ENCODE data around the gene RNASE1. TPM values are rescaled to one million over a fixed set of nuclear protein-coding genes. Genes with fewer than 3 reads are reported as not detected.
"Not testable (repeated sequence)": the region's sequence is repeated elsewhere in the genome, so short reads cannot be mapped to it uniquely, and the experiment has no call there.

The RNASE1 gene
- polyA plus RNA-seq, 1 experiment, result not detected

GRCh38 chr14:20827326-20827725 is 24.7 kb upstream of the RNASE1 start:
- no peak for DNase-seq (ENCODE audit: low read depth)
- TF ChIP-seq CTCF (IDR thresholded peaks at IDR 0.05; ENCODE audit: insufficient read depth, low read depth, low read length), result no peak
- Histone ChIP-seq H3K27me3 (ENCODE audit: control insufficient read depth, insufficient read depth, low read length) (no peaks in the 10 kb centered on the region), H3K4me3 (ENCODE audit: low read depth, low read length) (no peak overlapping the region), H3K36me3 (ENCODE audit: control insufficient read depth, insufficient read depth, low read length) (no peaks in the 10 kb centered on the region)
- POLR2A ChIA-PET, result no interaction called here
- CTCF ChIA-PET, result no interaction called here

DNA sequence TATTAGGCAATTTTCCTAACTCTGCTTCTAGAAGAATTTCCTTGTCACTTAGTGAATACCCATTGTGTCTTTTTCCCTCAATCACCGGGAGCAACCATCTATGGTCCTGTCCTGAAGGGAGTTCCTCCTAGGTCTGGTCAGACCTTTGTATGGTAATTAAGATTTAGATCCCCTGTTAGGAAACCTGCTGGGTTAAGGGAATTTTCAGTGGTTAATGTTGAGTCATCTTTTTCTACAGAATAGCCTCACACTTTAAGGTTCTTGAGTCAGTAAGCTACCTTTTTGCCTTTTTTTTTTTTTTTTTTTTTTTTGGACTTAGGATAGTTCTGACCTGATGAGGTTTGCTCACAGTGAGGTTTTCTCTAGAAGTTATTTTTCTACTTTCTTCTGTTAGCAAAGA is 24.0 kb upstream of the RNASE1 start:
- H3K27me3 ChIP-seq (ENCODE audit: control insufficient read depth, insufficient read depth, low read length); H3K36me3 ChIP-seq (ENCODE audit: control insufficient read depth, insufficient read depth, low read length); H3K4me3 ChIP-seq (ENCODE audit: low read depth, low read length); POLR2A ChIA-PET; DNase-seq (ENCODE audit: low read depth): not testable (repeated sequence)
- CTCF ChIA-PET, result interaction anchor here (0.7 kb wide), 1 partner anchor 22 kb away, joined by 4 read pairs; no protein-coding TSS in a partner anchor

DNA sequence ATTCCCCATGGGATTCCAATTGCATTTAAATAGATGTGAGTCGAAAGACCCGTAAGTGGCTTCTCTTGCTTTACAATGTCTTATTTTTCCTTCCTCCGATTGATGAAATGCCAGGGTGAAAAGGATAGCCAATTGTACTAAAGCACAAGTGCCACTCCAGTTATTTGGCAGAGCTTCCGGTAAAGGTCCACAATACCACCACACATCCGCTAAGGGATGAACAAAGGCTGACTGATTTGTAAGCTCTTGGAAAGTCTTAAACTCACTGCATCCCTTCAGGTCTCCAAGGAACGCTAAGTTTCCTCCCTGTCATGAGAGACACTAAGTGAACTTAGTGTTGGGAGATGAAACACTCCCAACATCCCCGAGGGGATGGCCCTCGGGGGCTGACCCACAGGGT is 21.2 kb upstream of the RNASE1 start:
- ChIA-PET CTCF (interaction anchor here (1.2 kb wide), 1 partner anchor 11 kb away, joined by 3 read pairs; no protein-coding TSS in a partner anchor), POLR2A (no interaction called here)
- Histone ChIP-seq H3K4me3 (ENCODE audit: low read depth, low read length) (no peak overlapping the region), H3K36me3 (ENCODE audit: control insufficient read depth, insufficient read depth, low read length) (no peaks in the 10 kb centered on the region), H3K27me3 (ENCODE audit: control insufficient read depth, insufficient read depth, low read length) (no peaks in the 10 kb centered on the region)
- no peak for TF ChIP-seq CTCF (IDR thresholded peaks at IDR 0.05; ENCODE audit: insufficient read depth, low read depth, low read length)
- no peak for DNase-seq (ENCODE audit: low read depth)

DNA sequence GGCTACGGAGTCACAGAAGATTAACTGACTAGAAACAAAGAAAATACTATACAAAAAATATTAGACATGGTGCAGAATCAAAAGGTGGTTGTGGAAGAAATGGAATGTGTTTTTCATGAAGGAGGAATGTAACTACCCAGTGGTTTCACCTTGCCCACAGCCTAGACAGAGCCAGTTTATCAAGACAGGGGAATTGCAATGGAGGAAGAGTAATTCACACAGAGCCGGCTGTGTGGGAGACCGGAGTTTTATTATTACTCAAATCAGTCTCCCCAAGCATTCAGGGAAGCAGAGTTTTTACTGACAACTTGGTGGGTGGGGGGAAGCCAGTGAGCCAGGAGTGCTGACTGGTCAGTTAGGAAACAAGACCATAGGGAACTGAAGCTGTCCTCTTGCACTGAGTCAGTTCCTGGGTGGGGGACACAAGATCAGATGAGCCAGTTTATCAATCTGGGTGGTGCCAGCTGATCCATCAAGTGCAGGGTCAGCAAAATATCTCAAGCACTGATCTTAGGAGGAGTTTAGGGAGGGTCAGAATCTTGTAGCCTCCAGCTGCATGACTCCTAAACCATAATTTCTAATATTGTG is 19.0 kb upstream of the RNASE1 start:
- CTCF ChIA-PET, result interaction anchor here (0.7 to 1.0 kb wide), 3 partner anchors 37 to 222 kb away, joined by 3 read pairs; no protein-coding TSS in a partner anchor
- DNase-seq (ENCODE audit: low read depth); H3K4me3 ChIP-seq (ENCODE audit: low read depth, low read length); H3K27me3 ChIP-seq (ENCODE audit: control insufficient read depth, insufficient read depth, low read length); POLR2A ChIA-PET; H3K36me3 ChIP-seq (ENCODE audit: control insufficient read depth, insufficient read depth, low read length): not testable (repeated sequence)

GRCh38 chr14:20820063-20820904 is 17.6 kb upstream of the RNASE1 start:
- CTCF ChIA-PET, result no interaction called here
- Histone ChIP-seq H3K27me3 (ENCODE audit: control insufficient read depth, insufficient read depth, low read length) (no peaks in the 10 kb centered on the region), H3K36me3 (ENCODE audit: control insufficient read depth, insufficient read depth, low read length) (no peaks in the 10 kb centered on the region), H3K4me3 (ENCODE audit: low read depth, low read length) (no peak overlapping the region)
- no peak for DNase-seq (ENCODE audit: low read depth)
- POLR2A ChIA-PET, result no interaction called here
- TF ChIP-seq CTCF (IDR thresholded peaks at IDR 0.05; ENCODE audit: insufficient read depth, low read depth, low read length), result no peak

DNA sequence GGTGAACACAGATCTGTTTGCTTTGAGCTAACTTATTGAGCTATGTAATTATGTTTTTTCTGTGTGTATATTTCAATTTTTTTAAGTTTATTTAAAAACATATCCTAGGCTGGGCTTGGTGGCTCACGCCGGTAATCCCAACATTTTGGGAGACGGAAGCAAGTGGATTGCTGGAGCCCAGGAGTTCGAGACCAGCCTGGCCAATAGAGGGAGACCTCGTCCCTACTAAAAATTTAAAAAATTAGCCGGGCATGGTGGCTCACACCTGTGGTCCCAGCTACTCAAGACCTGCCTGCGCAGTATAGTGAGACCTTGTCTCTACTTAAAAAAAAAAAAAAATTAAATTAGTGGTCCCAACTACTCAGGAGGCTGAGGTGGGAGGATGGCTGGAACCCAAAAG is 16.2 kb upstream of the RNASE1 start:
- Histone ChIP-seq H3K27me3 (ENCODE audit: control insufficient read depth, insufficient read depth, low read length) (no peaks in the 10 kb centered on the region), H3K4me3 (ENCODE audit: low read depth, low read length) (no peak overlapping the region), H3K36me3 (ENCODE audit: control insufficient read depth, insufficient read depth, low read length) (no peaks in the 10 kb centered on the region)
- no peak for DNase-seq (ENCODE audit: low read depth)
- CTCF ChIA-PET, result interaction anchor here (0.8 to 1.2 kb wide), 2 partner anchors 11 to 168 kb away, joined by 3 to 4 read pairs; no protein-coding TSS in a partner anchor
- POLR2A ChIA-PET, result no interaction called here
- TF ChIP-seq CTCF (IDR thresholded peaks at IDR 0.05; ENCODE audit: insufficient read depth, low read depth, low read length), result peak; percentile 41

GRCh38 chr14:20815946-20816345 is 13.3 kb upstream of the RNASE1 start:
- H3K27me3 ChIP-seq (ENCODE audit: control insufficient read depth, insufficient read depth, low read length); DNase-seq (ENCODE audit: low read depth); POLR2A ChIA-PET; H3K36me3 ChIP-seq (ENCODE audit: control insufficient read depth, insufficient read depth, low read length); H3K4me3 ChIP-seq (ENCODE audit: low read depth, low read length); CTCF ChIA-PET: not testable (repeated sequence)
